H9 (cell line): ENCODE measurements around the gene AIPL1. TPM values are rescaled to one million over a fixed set of nuclear protein-coding genes. Genes with fewer than 3 reads are reported as not detected.

Source experiments
- DNase-seq: peaks from one replicate; pipeline ENCODE4 v3.0.0-alpha.2; 2017
- H2AFZ ChIP-seq: one replicate; pipeline ENCODE4 v1.6.1; 2013; ENCODE audit warnings: mild to moderate bottlenecking, low read length, control low read depth, moderate library complexity
- H2AK5ac ChIP-seq: 2 replicates; pipeline ENCODE4 v1.6.1; 2013; ENCODE audit warnings: low read length, control low read depth, mixed read lengths; ENCODE audit not compliant: insufficient read length
- H2BK120ac ChIP-seq: one replicate; pipeline ENCODE4 v1.6.1; 2013; ENCODE audit warnings: low read depth, mild to moderate bottlenecking, low read length, control low read depth, inconsistent platforms; ENCODE audit not compliant: poor library complexity, severe bottlenecking
- H2BK12ac ChIP-seq: 2 replicates; pipeline ENCODE4 v1.6.1; 2013; ENCODE audit warnings: low read length, control low read depth, mixed read lengths, low read depth; ENCODE audit not compliant: insufficient read length
- H2BK15ac ChIP-seq: 2 replicates; pipeline ENCODE4 v1.6.1; 2013; ENCODE audit warnings: low read depth, low read length, control low read depth
- H2BK20ac ChIP-seq: one replicate; pipeline ENCODE4 v1.6.1; 2013; ENCODE audit warnings: low read depth, mild to moderate bottlenecking, low read length, control low read depth, inconsistent platforms; ENCODE audit not compliant: poor library complexity, severe bottlenecking
- H2BK5ac ChIP-seq: 2 replicates; pipeline ENCODE4 v1.6.1; 2013; ENCODE audit warnings: low read length, control low read depth, mixed read lengths; ENCODE audit not compliant: insufficient read length
- H3K14ac ChIP-seq: 2 replicates; pipeline ENCODE4 v1.6.1; 2013; ENCODE audit warnings: low read length, control low read depth; ENCODE audit not compliant: insufficient read depth
- H3K18ac ChIP-seq: 2 replicates; pipeline ENCODE4 v1.6.1; 2013; ENCODE audit warnings: low read depth, mild to moderate bottlenecking, mixed read lengths, low read length, control low read depth; ENCODE audit not compliant: insufficient read length
- H3K23ac ChIP-seq: 2 replicates; pipeline ENCODE4 v1.6.1; 2013; ENCODE audit warnings: low read length, control low read depth, mixed read lengths, low read depth; ENCODE audit not compliant: insufficient read length
- H3K23me2 ChIP-seq: 2 replicates; pipeline ENCODE4 v1.6.1; 2013; ENCODE audit warnings: low read depth, mild to moderate bottlenecking, mixed read lengths, low read length, control low read depth; ENCODE audit not compliant: insufficient read length, poor library complexity, severe bottlenecking
- H3K27ac ChIP-seq: 2 replicates; pipeline ENCODE4 v1.5.1; 2013; ENCODE audit warnings: low read length, control low read depth, mixed read lengths, low read depth; ENCODE audit not compliant: insufficient read length
- H3K27me3 ChIP-seq: 2 replicates; pipeline ENCODE4 v1.6.1; 2013; ENCODE audit warnings: low read length, control low read depth, inconsistent platforms; ENCODE audit not compliant: insufficient read depth
- H3K4ac ChIP-seq: 2 replicates; pipeline ENCODE4 v1.6.1; 2013; ENCODE audit warnings: low read depth, mild to moderate bottlenecking, control low read depth, inconsistent platforms, low read length, moderate library complexity
- H3K4me1 ChIP-seq: 2 replicates; pipeline ENCODE4 v1.6.1; 2013; ENCODE audit warnings: low read length, control low read depth, inconsistent platforms; ENCODE audit not compliant: insufficient read depth
- H3K4me2 ChIP-seq: 2 replicates; pipeline ENCODE4 v1.6.1; 2013; ENCODE audit warnings: low read length, control low read depth, mixed read lengths; ENCODE audit not compliant: insufficient read length, insufficient read depth
- H3K56ac ChIP-seq: 2 replicates; pipeline ENCODE4 v1.6.1; 2013; ENCODE audit warnings: low read depth, mild to moderate bottlenecking, mixed read lengths, low read length, control low read depth; ENCODE audit not compliant: insufficient read length
- H3K79me1 ChIP-seq: 2 replicates; pipeline ENCODE4 v1.6.1; 2013; ENCODE audit warnings: low read depth, mild to moderate bottlenecking, moderate library complexity, low read length, control low read depth, inconsistent platforms; ENCODE audit not compliant: insufficient read depth, poor library complexity, severe bottlenecking
- H3K79me2 ChIP-seq: 2 replicates; pipeline ENCODE4 v1.6.1; 2013; ENCODE audit warnings: low read length, control low read depth, inconsistent platforms; ENCODE audit not compliant: insufficient read depth
- H3K9ac ChIP-seq: 2 replicates; pipeline ENCODE4 v1.6.1; 2013; ENCODE audit warnings: low read length, control low read depth, mixed read lengths; ENCODE audit not compliant: insufficient read length; ENCODE audit errors: extremely low read depth
- H3K9me3 ChIP-seq: one replicate; pipeline ENCODE4 v1.6.1; 2013; ENCODE audit warnings: low read depth, low read length, inconsistent platforms; ENCODE audit not compliant: control insufficient read depth
- H3T11ph ChIP-seq: one replicate; pipeline ENCODE4 v1.6.1; 2013; ENCODE audit warnings: mild to moderate bottlenecking, low read length, control low read depth, inconsistent platforms
- H4K20me1 ChIP-seq: one replicate; pipeline ENCODE4 v1.6.1; 2013; ENCODE audit not compliant: control insufficient read depth, insufficient read length, insufficient read depth
- H4K5ac ChIP-seq: 2 replicates; pipeline ENCODE4 v1.6.1; 2013; ENCODE audit warnings: low read depth, mild to moderate bottlenecking, mixed read lengths, low read length, control low read depth; ENCODE audit not compliant: insufficient read length
- H4K8ac ChIP-seq: replicated peaks from 2 replicates; pipeline ENCODE4 v1.6.1; 2013; ENCODE audit warnings: low read length, control low read depth, mixed read lengths, low read depth; ENCODE audit not compliant: insufficient read length
- H4K91ac ChIP-seq: 2 replicates; pipeline ENCODE4 v1.6.1; 2013; ENCODE audit warnings: low read depth, mild to moderate bottlenecking, moderate library complexity, mixed read lengths, low read length, control low read depth; ENCODE audit not compliant: insufficient read length
- H3K27ac Mint-ChIP-seq, 3 experiments: 2 replicates in 2 of 3; 3 replicates in 1 of 3; pipeline ENCODE4 v1.8.0; 2020 to 2021; ENCODE audit warnings: mixed read lengths in 3 of 3, mild to moderate bottlenecking in 1 of 3, moderate library complexity in 1 of 3
- H3K27me3 Mint-ChIP-seq: 2 replicates; pipeline ENCODE4 v1.8.0; 2021; ENCODE audit warnings: low read depth, mild to moderate bottlenecking, moderate library complexity, mixed read lengths
- H3K36me3 Mint-ChIP-seq, 3 experiments: 2 replicates in 2 of 3; 3 replicates in 1 of 3; pipeline ENCODE4 v1.8.0; 2020 to 2021; ENCODE audit warnings: low read depth in 3 of 3, mixed read lengths in 3 of 3; ENCODE audit not compliant: insufficient read depth in 1 of 3
- H3K4me1 Mint-ChIP-seq, 2 experiments: 2 replicates each; pipeline ENCODE4 v1.8.0; 2020; ENCODE audit warnings: mixed read lengths in 2 of 2
- H3K4me3 Mint-ChIP-seq, 2 experiments: 2 replicates in 1 of 2; 3 replicates in 1 of 2; pipeline ENCODE4 v1.8.0; 2020 to 2021; ENCODE audit warnings: mild to moderate bottlenecking in 2 of 2, mixed read lengths in 2 of 2, moderate library complexity in 1 of 2
- H3K9me3 Mint-ChIP-seq, 2 experiments: 2 replicates in 1 of 2; 3 replicates in 1 of 2; pipeline ENCODE4 v1.8.0; 2020; ENCODE audit warnings: mild to moderate bottlenecking in 2 of 2, mixed read lengths in 2 of 2, moderate library complexity in 1 of 2
- WGBS: extraction: QIAGEN DNeasy Blood & Tissue Kit; methylation state at CpG from one replicate; pipeline ENCODE4 v1.1.7; 2013; ENCODE audit warnings: missing lambda C conversion rate, low lambda C conversion rate, mixed read lengths; ENCODE audit not compliant: insufficient read length; ENCODE audit errors: extremely low coverage; 5-methylcytosine and 5-hydroxymethylcytosine counted together
- total RNA-seq: library from RNA; stranded (reverse); gene quantifications from 2 replicates; pipeline ENCODE4 v1.2.1, GENCODE V29; 2021
- TF ChIP-seq, protein P1 (sequence below): fragments of 200-600 bp; sonication (generic); conservative IDR thresholded peaks from 3 replicates; pipeline ENCODE4 v1.8.0; 2021; ENCODE audit warnings: antibody characterized with exemption, mild to moderate bottlenecking

Gene AIPL1
- total RNA-seq, 1 experiment from 2014 or later, result 0.57 TPM

- Histone ChIP-seq H3K79me1 (no peaks in the 10 kb centered on the region), H4K8ac (no peak overlapping the region), H3K4me2 (no peak overlapping the region), H3K56ac (no peak overlapping the region), H2BK120ac (no peak overlapping the region), H3K9me3 (no peaks in the 10 kb centered on the region), H3K79me2 (no peaks in the 10 kb centered on the region), H3K27me3 (no peaks in the 10 kb centered on the region), H2BK12ac (no peak overlapping the region), H3K14ac (no peak overlapping the region), H3K9ac (no peak overlapping the region), H2BK15ac (no peak overlapping the region), H4K20me1 (no peaks in the 10 kb centered on the region), H3T11ph (no peak overlapping the region), H2BK5ac (no peak overlapping the region), H2BK20ac (no peak overlapping the region), H4K91ac (no peak overlapping the region), H3K18ac (no peak overlapping the region), H2AK5ac (no peak overlapping the region), H3K23me2 (no peaks in the 10 kb centered on the region), H4K5ac (no peak overlapping the region), H3K27ac (no peak overlapping the region), H3K4me1 (no peaks in the 10 kb centered on the region), H3K4ac (no peak overlapping the region), H3K23ac (no peak overlapping the region), H2AFZ (no peak overlapping the region)
- TF ChIP-seq, protein P1, sequence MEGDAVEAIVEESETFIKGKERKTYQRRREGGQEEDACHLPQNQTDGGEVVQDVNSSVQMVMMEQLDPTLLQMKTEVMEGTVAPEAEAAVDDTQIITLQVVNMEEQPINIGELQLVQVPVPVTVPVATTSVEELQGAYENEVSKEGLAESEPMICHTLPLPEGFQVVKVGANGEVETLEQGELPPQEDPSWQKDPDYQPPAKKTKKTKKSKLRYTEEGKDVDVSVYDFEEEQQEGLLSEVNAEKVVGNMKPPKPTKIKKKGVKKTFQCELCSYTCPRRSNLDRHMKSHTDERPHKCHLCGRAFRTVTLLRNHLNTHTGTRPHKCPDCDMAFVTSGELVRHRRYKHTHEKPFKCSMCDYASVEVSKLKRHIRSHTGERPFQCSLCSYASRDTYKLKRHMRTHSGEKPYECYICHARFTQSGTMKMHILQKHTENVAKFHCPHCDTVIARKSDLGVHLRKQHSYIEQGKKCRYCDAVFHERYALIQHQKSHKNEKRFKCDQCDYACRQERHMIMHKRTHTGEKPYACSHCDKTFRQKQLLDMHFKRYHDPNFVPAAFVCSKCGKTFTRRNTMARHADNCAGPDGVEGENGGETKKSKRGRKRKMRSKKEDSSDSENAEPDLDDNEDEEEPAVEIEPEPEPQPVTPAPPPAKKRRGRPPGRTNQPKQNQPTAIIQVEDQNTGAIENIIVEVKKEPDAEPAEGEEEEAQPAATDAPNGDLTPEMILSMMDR, result no peak
- H3K27ac Mint-ChIP-seq, result no peak overlapping the region
- H3K27me3 Mint-ChIP-seq, result no peaks in the 10 kb centered on the region; the same call in 1 of the 2 replicates
- no peak for DNase-seq
- WGBS, result no CpG with 5 or more reads among the region's 8 CpGs
- no peaks in the 10 kb centered on the region for H3K9me3 Mint-ChIP-seq
- no peaks in the 10 kb centered on the region for H3K36me3 Mint-ChIP-seq
- H3K4me1 Mint-ChIP-seq, result 0 out of 4 replicates have a peak, but pooled peaks cover 0 to under 1% of the 10 kb centered on the region in 2 experiments
- H3K4me3 Mint-ChIP-seq, result no peak overlapping the region
Observed at GRCh38 chr17:6387858-6388257, 47.1 kb downstream of the AIPL1 start.
